Natural killer cell (primary cell): Measurements from ENCODE around the gene CERS4. TPM values are rescaled to one million over a fixed set of nuclear protein-coding genes. Genes with fewer than 3 reads are reported as not detected.

Source experiments
- ATAC-seq, 3 donors: fragments of 150-1000 bp in 2 of 3; fragments of 200-7000 bp in 1 of 3; cut with Tn5 transposase; 1 replicate in 1 of 3; 2 replicates in 2 of 3; pipeline ENCODE4 v1.10.0; 2021; ENCODE audit warnings: mild to moderate bottlenecking in 2 of 3, moderate library complexity in 2 of 3
- DNase-seq, 2 donors: peaks; one replicate each; pipeline versions ENCODE4 v3.0.0 to v3.0.0-alpha.2; 2013 to 2021; ENCODE audit warnings: mixed read lengths in 1 of 2
- H3K27ac ChIP-seq: one replicate; pipeline ENCODE4 v1.5.1; 2013; ENCODE audit warnings: mild to moderate bottlenecking, low read length
- H3K27me3 ChIP-seq: one replicate; pipeline ENCODE4 v1.6.1; 2013; ENCODE audit warnings: low read length; ENCODE audit not compliant: control insufficient read depth, insufficient read depth
- H3K36me3 ChIP-seq: one replicate; pipeline ENCODE4 v1.6.1; 2013; ENCODE audit warnings: low read length; ENCODE audit not compliant: control insufficient read depth, insufficient read depth
- H3K4me1 ChIP-seq: one replicate; pipeline ENCODE4 v1.6.1; 2013; ENCODE audit warnings: low read length; ENCODE audit not compliant: control insufficient read depth, insufficient read depth
- H3K4me3 ChIP-seq: one replicate; pipeline ENCODE4 v1.5.1; 2013; ENCODE audit warnings: low read length
- H3K9me3 ChIP-seq: one replicate; pipeline ENCODE4 v1.6.1; 2013; ENCODE audit warnings: low read length; ENCODE audit not compliant: control insufficient read depth, insufficient read depth
- H3K27ac Mint-ChIP-seq, 2 donors: one replicate each; pipeline ENCODE4 v1.8.0; 2022; ENCODE audit warnings: mild to moderate bottlenecking in 2 of 2, mixed read lengths in 2 of 2, moderate library complexity in 1 of 2
- H3K27me3 Mint-ChIP-seq, 2 donors: one replicate each; pipeline ENCODE4 v1.8.0; 2022; ENCODE audit warnings: low read depth in 2 of 2, mixed read lengths in 2 of 2
- H3K36me3 Mint-ChIP-seq: one replicate; pipeline ENCODE4 v1.8.0; 2022; ENCODE audit warnings: mixed read lengths
- H3K4me1 Mint-ChIP-seq, 2 donors: one replicate each; pipeline ENCODE4 v1.8.0; 2022; ENCODE audit warnings: mixed read lengths in 2 of 2
- H3K4me3 Mint-ChIP-seq: one replicate; pipeline ENCODE4 v1.8.0; 2022; ENCODE audit warnings: mild to moderate bottlenecking, moderate library complexity, mixed read lengths
- H3K9me3 Mint-ChIP-seq, 2 donors: one replicate each; pipeline ENCODE4 v1.8.0; 2022; ENCODE audit warnings: mixed read lengths in 2 of 2
- CTCF ChIP-seq: fragments of 200-600 bp; IDR thresholded peaks from one replicate; pipeline ENCODE4 v1.8.0; 2022; ENCODE audit warnings: antibody characterized with exemption
- WGBS: methylation state at CpG from one replicate; pipeline ENCODE4 v1.1.7; 2013; ENCODE audit warnings: missing lambda C conversion rate; ENCODE audit not compliant: insufficient coverage; 5-methylcytosine and 5-hydroxymethylcytosine counted together
- intact Hi-C: fragments of 100-400 bp; cut with micrococcal nuclease; formaldehyde crosslinking; loops from one replicate; pipeline ENCODE4 v1.14.2; 2022
- total RNA-seq, 4 donors: library from RNA; stranded (reverse); fragments of 120-200 nt in 1 of 4; gene quantifications; one replicate each; pipeline versions ENCODE4 v1.2.3 to v1.2.4, GENCODE V29; 2013 to 2022

The CERS4 gene
- total RNA-seq, 3 donors from 2014 or later (not counting 1 experiment from before 2014, with no cell fraction given) = 50.0 to 70.8 (median 69.8) TPM

DNA sequence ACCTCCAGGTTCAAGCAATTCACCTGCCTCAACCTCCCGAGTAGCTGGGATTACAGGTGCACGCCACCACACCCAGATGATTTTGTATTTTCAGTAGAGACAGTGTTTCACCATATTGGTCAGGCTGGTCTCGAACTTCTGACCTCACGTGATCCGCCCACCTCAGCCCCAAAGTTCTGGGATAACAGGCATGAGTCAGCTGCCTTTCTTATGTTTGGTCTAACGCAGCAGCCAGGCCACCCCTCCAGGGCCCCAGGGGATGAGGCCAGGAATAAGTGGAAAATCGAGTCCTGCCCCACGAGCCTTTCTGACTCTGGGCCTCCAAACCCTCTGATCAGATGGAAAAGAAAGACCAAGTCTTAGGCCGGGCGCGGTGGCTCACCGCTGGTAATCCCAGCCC is 44.5 kb downstream of the CERS4 start:
- H3K4me1 Mint-ChIP-seq = peaks cover 5 to 12% of the 10 kb centered on the region in 2 donors
- DNase-seq = no peak
- Histone ChIP-seq H3K4me3 (no peak overlapping the region), H3K36me3 (peaks cover 32% of the 10 kb centered on the region), H3K4me1 (peaks cover 8% of the 10 kb centered on the region), H3K27ac (no peak overlapping the region), H3K9me3 (no peaks in the 10 kb centered on the region), H3K27me3 (no peaks in the 10 kb centered on the region)
- no peak overlapping the region for H3K4me3 Mint-ChIP-seq
- no peak overlapping the region for H3K27ac Mint-ChIP-seq
- intact Hi-C loops = loop anchor here (1.0 kb wide), 2 partner anchors 95 to 309 kb away; no protein-coding TSS in a partner anchor
- H3K27me3 Mint-ChIP-seq = no peaks in the 10 kb centered on the region
- ATAC-seq = no peak
- no peak for TF ChIP-seq CTCF
- WGBS = 93% methylated on average over 12 of the region's 12 CpGs
- H3K9me3 Mint-ChIP-seq = no peaks in the 10 kb centered on the region
- H3K36me3 Mint-ChIP-seq = no peaks in the 10 kb centered on the region

- intact Hi-C loops = no loop called here
- H3K9me3 ChIP-seq = no peaks in the 10 kb centered on the region
- no peak for ATAC-seq
- H3K4me3 ChIP-seq = no peak overlapping the region
- no peaks in the 10 kb centered on the region for H3K9me3 Mint-ChIP-seq
- H3K36me3 Mint-ChIP-seq = no peaks in the 10 kb centered on the region
- no peak overlapping the region for H3K27ac ChIP-seq
- no peak overlapping the region for H3K4me3 Mint-ChIP-seq
- TF ChIP-seq CTCF = no peak
- 96% methylated on average over 9 of the region's 11 CpGs for WGBS
- H3K36me3 ChIP-seq = peaks cover 32% of the 10 kb centered on the region
- H3K4me1 ChIP-seq = peaks cover 8% of the 10 kb centered on the region
- H3K27ac Mint-ChIP-seq = no peak overlapping the region
- H3K27me3 ChIP-seq = no peaks in the 10 kb centered on the region
- H3K4me1 Mint-ChIP-seq = peaks cover 5 to 10% of the 10 kb centered on the region in 2 donors
- no peaks in the 10 kb centered on the region for H3K27me3 Mint-ChIP-seq
- DNase-seq = no peak
Measured at GRCh38 chr19:8254286-8255001, 45.3 kb downstream of the CERS4 start.

- Mint-ChIP-seq H3K4me1 (peaks cover 5 to 16% of the 10 kb centered on the region in 2 donors), H3K27me3 (no peaks in the 10 kb centered on the region), H3K27ac (peak overlapping the region in 1 of 2 donors; percentile 40), H3K9me3 (no peaks in the 10 kb centered on the region), H3K4me3 (no peak overlapping the region), H3K36me3 (no peaks in the 10 kb centered on the region)
- Histone ChIP-seq H3K27ac (no peak overlapping the region), H3K4me3 (no peak overlapping the region), H3K27me3 (no peaks in the 10 kb centered on the region), H3K36me3 (peaks cover 32% of the 10 kb centered on the region), H3K9me3 (no peaks in the 10 kb centered on the region), H3K4me1 (peaks cover 8% of the 10 kb centered on the region)
- DNase-seq = no peak
- 95% methylated on average over 18 of the region's 18 CpGs for WGBS
- intact Hi-C loops = no loop called here
- TF ChIP-seq CTCF = no peak
- no peak for ATAC-seq
Measured at GRCh38 chr19:8255426-8256125, 46.4 kb downstream of the CERS4 start.
